Measurements from ENCODE around the gene BTBD18.

Gene BTBD18

GRCh38 chr11:57773026-57773598 is 21.5 kb upstream of the BTBD18 start:
- peak overlapping the region; percentile 14 for H3K27ac ChIP-seq (ENCODE audit: low read depth, low read length)
- no peak overlapping the region for H2BK12ac ChIP-seq (ENCODE audit: low read length)
- DNase-seq, result no peak
- H2AK5ac ChIP-seq (ENCODE audit: low read length), result no peak overlapping the region
- no peak overlapping the region for H2AFZ ChIP-seq (ENCODE audit: insufficient read depth, low read length, poor library complexity)
- H4K91ac ChIP-seq (ENCODE audit: low read depth, low read length), result no peak overlapping the region
- H3K14ac ChIP-seq (ENCODE audit: low read length), result no peak overlapping the region
- peak overlapping the region; percentile 76 for H3K4ac ChIP-seq (ENCODE audit: low read depth, low read length)
- H3K27me3 ChIP-seq (ENCODE audit: insufficient read depth, low read length), result no peaks in the 10 kb centered on the region
- peaks cover 14% of the 10 kb centered on the region for H3K79me1 ChIP-seq (ENCODE audit: low read length)
- no CpG with 5 or more reads among the region's 5 CpGs for WGBS (ENCODE audit: extremely low coverage, insufficient coverage, insufficient read length)
- H3K4me2 ChIP-seq (ENCODE audit: low read length), result no peak overlapping the region
- H3K4me3 ChIP-seq (ENCODE audit: low read depth, low read length), result no peak overlapping the region
- H3K36me3 ChIP-seq (ENCODE audit: control insufficient read depth in 1 of 2, insufficient read depth in 2 of 2, low read length in 2 of 2), result no peaks in the 10 kb centered on the region
- H3K79me2 ChIP-seq (ENCODE audit: control insufficient read depth, insufficient read depth, low read length, poor library complexity), result peaks cover 14% of the 10 kb centered on the region
- peaks cover 14 to 35% of the 10 kb centered on the region in 2 experiments for H3K4me1 ChIP-seq (ENCODE audit: control insufficient read depth in 1 of 2, insufficient read depth in 2 of 2, low read length in 2 of 2)
- H3K9me3 ChIP-seq (ENCODE audit: insufficient read depth, low read depth, low read length), result no peaks in the 10 kb centered on the region
- H2BK5ac ChIP-seq (ENCODE audit: low read depth, low read length, poor library complexity), result no peak overlapping the region
- H4K12ac ChIP-seq (ENCODE audit: low read depth, low read length), result no peak overlapping the region
- H2BK120ac ChIP-seq (ENCODE audit: insufficient read depth, low read length, poor library complexity), result no peak overlapping the region
- no peak overlapping the region for H3K18ac ChIP-seq (ENCODE audit: low read length)
- no peak overlapping the region for H3K9ac ChIP-seq (ENCODE audit: low read length)
- H4K8ac ChIP-seq (ENCODE audit: low read depth, low read length), result peak overlapping the region; percentile 25
- H3K23ac ChIP-seq (ENCODE audit: low read length), result no peak overlapping the region

- Histone ChIP-seq H3K18ac (ENCODE audit: low read length) (no peak overlapping the region), H4K8ac (ENCODE audit: low read depth, low read length) (no peak overlapping the region), H2AFZ (ENCODE audit: insufficient read depth, low read length, poor library complexity) (no peak overlapping the region), H2BK5ac (ENCODE audit: low read depth, low read length, poor library complexity) (no peak overlapping the region), H4K12ac (ENCODE audit: low read depth, low read length) (no peak overlapping the region), H3K4ac (ENCODE audit: low read depth, low read length) (peak overlapping the region; percentile 93), H2BK120ac (ENCODE audit: insufficient read depth, low read length, poor library complexity) (no peak overlapping the region), H3K9me3 (ENCODE audit: insufficient read depth, low read depth, low read length) (no peaks in the 10 kb centered on the region), H3K9ac (ENCODE audit: low read length) (no peak overlapping the region), H3K36me3 (ENCODE audit: control insufficient read depth in 1 of 2, insufficient read depth in 2 of 2, low read length in 2 of 2) (no peaks in the 10 kb centered on the region), H3K79me1 (ENCODE audit: low read length) (peaks cover 10% of the 10 kb centered on the region), H3K27ac (ENCODE audit: low read depth, low read length) (peak overlapping the region; percentile 74), H3K23ac (ENCODE audit: low read length) (no peak overlapping the region), H3K14ac (ENCODE audit: low read length) (no peak overlapping the region), H3K4me2 (ENCODE audit: low read length) (peak overlapping the region; percentile 36), H2BK12ac (ENCODE audit: low read length) (no peak overlapping the region), H3K27me3 (ENCODE audit: insufficient read depth, low read length) (no peaks in the 10 kb centered on the region), H2AK5ac (ENCODE audit: low read length) (no peak overlapping the region), H3K79me2 (ENCODE audit: control insufficient read depth, insufficient read depth, low read length, poor library complexity) (peaks cover 14% of the 10 kb centered on the region), H3K4me1 (ENCODE audit: control insufficient read depth in 1 of 2, insufficient read depth in 2 of 2, low read length in 2 of 2) (peaks cover 11 to 30% of the 10 kb centered on the region in 2 experiments), H4K91ac (ENCODE audit: low read depth, low read length) (no peak overlapping the region), H3K4me3 (ENCODE audit: low read depth, low read length) (no peak overlapping the region)
- no CpG with 5 or more reads among the region's 4 CpGs for WGBS (ENCODE audit: extremely low coverage, insufficient coverage, insufficient read length)
- peak in 1 of 2 donors; percentile 55 for DNase-seq
Observed at GRCh38 chr11:57772562-57772961, 20.9 kb upstream of the BTBD18 start.

- no peak for DNase-seq
- Histone ChIP-seq H3K9ac (ENCODE audit: low read length) (no peak overlapping the region), H2AK5ac (ENCODE audit: low read length) (no peak overlapping the region), H4K8ac (ENCODE audit: low read depth, low read length) (no peak overlapping the region), H3K9me3 (ENCODE audit: insufficient read depth, low read depth, low read length) (no peaks in the 10 kb centered on the region), H2BK120ac (ENCODE audit: insufficient read depth, low read length, poor library complexity) (no peak overlapping the region), H2AFZ (ENCODE audit: insufficient read depth, low read length, poor library complexity) (no peak overlapping the region), H3K14ac (ENCODE audit: low read length) (no peak overlapping the region), H3K18ac (ENCODE audit: low read length) (no peak overlapping the region), H3K36me3 (ENCODE audit: control insufficient read depth in 1 of 2, insufficient read depth in 2 of 2, low read length in 2 of 2) (no peaks in the 10 kb centered on the region), H3K23ac (ENCODE audit: low read length) (no peak overlapping the region), H4K91ac (ENCODE audit: low read depth, low read length) (no peak overlapping the region), H3K4me1 (ENCODE audit: control insufficient read depth in 1 of 2, insufficient read depth in 2 of 2, low read length in 2 of 2) (peaks cover 10 to 20% of the 10 kb centered on the region in 2 experiments), H3K4me3 (ENCODE audit: low read depth, low read length) (no peak overlapping the region), H3K27ac (ENCODE audit: low read depth, low read length) (no peak overlapping the region), H3K79me1 (ENCODE audit: low read length) (peaks cover 5% of the 10 kb centered on the region), H2BK5ac (ENCODE audit: low read depth, low read length, poor library complexity) (no peak overlapping the region), H3K4ac (ENCODE audit: low read depth, low read length) (peak overlapping the region; percentile 91), H2BK12ac (ENCODE audit: low read length) (no peak overlapping the region), H3K4me2 (ENCODE audit: low read length) (no peak overlapping the region), H3K27me3 (ENCODE audit: insufficient read depth, low read length) (no peaks in the 10 kb centered on the region), H3K79me2 (ENCODE audit: control insufficient read depth, insufficient read depth, low read length, poor library complexity) (peaks cover 18% of the 10 kb centered on the region), H4K12ac (ENCODE audit: low read depth, low read length) (no peak overlapping the region)
- 100% methylated on average over 1 of the region's 3 CpGs for WGBS (ENCODE audit: extremely low coverage, insufficient coverage, insufficient read length)
Observed at GRCh38 chr11:57771365-57771764, 19.7 kb upstream of the BTBD18 start.

- H3K4me1 ChIP-seq (ENCODE audit: control insufficient read depth in 1 of 2, insufficient read depth in 2 of 2, low read length in 2 of 2), result peaks cover 7 to 15% of the 10 kb centered on the region in 2 experiments
- no CpG with 5 or more reads among the region's 1 CpG for WGBS (ENCODE audit: extremely low coverage, insufficient coverage, insufficient read length)
- no peak overlapping the region for H3K14ac ChIP-seq (ENCODE audit: low read length)
- H2AK5ac ChIP-seq (ENCODE audit: low read length), result no peak overlapping the region
- H3K79me1 ChIP-seq (ENCODE audit: low read length), result peaks cover 2% of the 10 kb centered on the region
- no peak overlapping the region for H4K91ac ChIP-seq (ENCODE audit: low read depth, low read length)
- no peak for DNase-seq
- no peak overlapping the region for H2BK12ac ChIP-seq (ENCODE audit: low read length)
- H3K9ac ChIP-seq (ENCODE audit: low read length), result no peak overlapping the region
- H4K12ac ChIP-seq (ENCODE audit: low read depth, low read length), result no peak overlapping the region
- no peaks in the 10 kb centered on the region for H3K27me3 ChIP-seq (ENCODE audit: insufficient read depth, low read length)
- H3K4ac ChIP-seq (ENCODE audit: low read depth, low read length), result peak overlapping the region; percentile 100
- no peak overlapping the region for H2AFZ ChIP-seq (ENCODE audit: insufficient read depth, low read length, poor library complexity)
- no peak overlapping the region for H4K8ac ChIP-seq (ENCODE audit: low read depth, low read length)
- no peak overlapping the region for H3K4me2 ChIP-seq (ENCODE audit: low read length)
- H2BK5ac ChIP-seq (ENCODE audit: low read depth, low read length, poor library complexity), result no peak overlapping the region
- H3K23ac ChIP-seq (ENCODE audit: low read length), result no peak overlapping the region
- no peak overlapping the region for H3K4me3 ChIP-seq (ENCODE audit: low read depth, low read length)
- no peak overlapping the region for H2BK120ac ChIP-seq (ENCODE audit: insufficient read depth, low read length, poor library complexity)
- no peaks in the 10 kb centered on the region for H3K9me3 ChIP-seq (ENCODE audit: insufficient read depth, low read depth, low read length)
- no peak overlapping the region for H3K18ac ChIP-seq (ENCODE audit: low read length)
- peaks cover 0 to under 1% of the 10 kb centered on the region in 2 experiments for H3K36me3 ChIP-seq (ENCODE audit: control insufficient read depth in 1 of 2, insufficient read depth in 2 of 2, low read length in 2 of 2)
- peaks cover 20% of the 10 kb centered on the region for H3K79me2 ChIP-seq (ENCODE audit: control insufficient read depth, insufficient read depth, low read length, poor library complexity)
- no peak overlapping the region for H3K27ac ChIP-seq (ENCODE audit: low read depth, low read length)
Observed at GRCh38 chr11:57770793-57771192, 19.2 kb upstream of the BTBD18 start.
